ENCODE data around the gene SPEG.

The SPEG gene

GRCh38 chr2:219537657-219538488 is 103.2 kb downstream of the SPEG start:
- Histone ChIP-seq H3K4me3 (ENCODE audit: extremely low read depth, insufficient read depth, low read length, poor library complexity, severe bottlenecking) (no peak overlapping the region), H3K27ac (ENCODE audit: low read depth, low read length, severe bottlenecking) (no peak overlapping the region), H3K9me3 (ENCODE audit: control insufficient read depth, low read length) (no peaks in the 10 kb centered on the region), H3K4me1 (ENCODE audit: control insufficient read depth, insufficient read depth, low read length, poor library complexity, severe bottlenecking) (peaks cover 27% of the 10 kb centered on the region), H3K36me3 (ENCODE audit: control insufficient read depth, insufficient read depth, low read length) (peaks cover 30% of the 10 kb centered on the region)
- 54 to 57% methylated on average over 7 to 9 of the region's 15 CpGs for WGBS, 2 experiments (ENCODE audit: insufficient coverage in 2 of 2)

GRCh38 chr2:219538504-219538951 is 103.9 kb downstream of the SPEG start:
- H3K9me3 ChIP-seq (ENCODE audit: control insufficient read depth, low read length) = no peaks in the 10 kb centered on the region
- H3K36me3 ChIP-seq (ENCODE audit: control insufficient read depth, insufficient read depth, low read length) = peaks cover 30% of the 10 kb centered on the region
- no peak overlapping the region for H3K27ac ChIP-seq (ENCODE audit: low read depth, low read length, severe bottlenecking)
- H3K4me1 ChIP-seq (ENCODE audit: control insufficient read depth, insufficient read depth, low read length, poor library complexity, severe bottlenecking) = peaks cover 27% of the 10 kb centered on the region
- 61% methylated on average over 4 of the region's 6 CpGs; no CpG with 5 or more reads in 1 of the 2 experiments for WGBS, 2 experiments (ENCODE audit: insufficient coverage in 2 of 2)
- no peak overlapping the region for H3K4me3 ChIP-seq (ENCODE audit: extremely low read depth, insufficient read depth, low read length, poor library complexity, severe bottlenecking)

GRCh38 chr2:219538956-219539788 is 104.5 kb downstream of the SPEG start:
- Histone ChIP-seq H3K4me3 (ENCODE audit: extremely low read depth, insufficient read depth, low read length, poor library complexity, severe bottlenecking) (no peak overlapping the region), H3K4me1 (ENCODE audit: control insufficient read depth, insufficient read depth, low read length, poor library complexity, severe bottlenecking) (peaks cover 29% of the 10 kb centered on the region), H3K9me3 (ENCODE audit: control insufficient read depth, low read length) (no peaks in the 10 kb centered on the region), H3K36me3 (ENCODE audit: control insufficient read depth, insufficient read depth, low read length) (peaks cover 30% of the 10 kb centered on the region), H3K27ac (ENCODE audit: low read depth, low read length, severe bottlenecking) (no peak overlapping the region)
- 92 to 94% methylated on average over 28 to 31 of the region's 32 CpGs for WGBS, 2 experiments (ENCODE audit: insufficient coverage in 2 of 2)

- Histone ChIP-seq H3K4me1 (ENCODE audit: control insufficient read depth, insufficient read depth, low read length, poor library complexity, severe bottlenecking) (peaks cover 31% of the 10 kb centered on the region), H3K27ac (ENCODE audit: low read depth, low read length, severe bottlenecking) (no peak overlapping the region), H3K9me3 (ENCODE audit: control insufficient read depth, low read length) (no peaks in the 10 kb centered on the region), H3K36me3 (ENCODE audit: control insufficient read depth, insufficient read depth, low read length) (peaks cover 30% of the 10 kb centered on the region), H3K4me3 (ENCODE audit: extremely low read depth, insufficient read depth, low read length, poor library complexity, severe bottlenecking) (no peak overlapping the region)
- WGBS, 2 experiments (ENCODE audit: insufficient coverage in 2 of 2) = 96% methylated on average over 35 to 44 of the region's 46 CpGs
Measured at GRCh38 chr2:219539926-219540678, 105.5 kb downstream of the SPEG start.

- 94 to 96% methylated on average over 10 to 11 of the region's 12 CpGs for WGBS, 2 experiments (ENCODE audit: insufficient coverage in 2 of 2)
- Histone ChIP-seq H3K27ac (ENCODE audit: low read depth, low read length, severe bottlenecking) (no peak overlapping the region), H3K9me3 (ENCODE audit: control insufficient read depth, low read length) (no peaks in the 10 kb centered on the region), H3K36me3 (ENCODE audit: control insufficient read depth, insufficient read depth, low read length) (peaks cover 30% of the 10 kb centered on the region), H3K4me3 (ENCODE audit: extremely low read depth, insufficient read depth, low read length, poor library complexity, severe bottlenecking) (no peak overlapping the region), H3K4me1 (ENCODE audit: control insufficient read depth, insufficient read depth, low read length, poor library complexity, severe bottlenecking) (peaks cover 31% of the 10 kb centered on the region)
Measured at GRCh38 chr2:219540784-219541504, 106.3 kb downstream of the SPEG start.

GRCh38 chr2:219541611-219542180 is 107.1 kb downstream of the SPEG start:
- H3K4me1 ChIP-seq (ENCODE audit: control insufficient read depth, insufficient read depth, low read length, poor library complexity, severe bottlenecking) = peaks cover 31% of the 10 kb centered on the region
- 6% methylated on average over 43 to 48 of the region's 48 CpGs for WGBS, 2 experiments (ENCODE audit: insufficient coverage in 2 of 2)
- peak overlapping the region; percentile 72 for H3K4me3 ChIP-seq (ENCODE audit: extremely low read depth, insufficient read depth, low read length, poor library complexity, severe bottlenecking)
- H3K27ac ChIP-seq (ENCODE audit: low read depth, low read length, severe bottlenecking) = no peak overlapping the region
- peaks cover 30% of the 10 kb centered on the region for H3K36me3 ChIP-seq (ENCODE audit: control insufficient read depth, insufficient read depth, low read length)
- no peaks in the 10 kb centered on the region for H3K9me3 ChIP-seq (ENCODE audit: control insufficient read depth, low read length)

GRCh38 chr2:219542931-219543595 is 108.4 kb downstream of the SPEG start:
- peak overlapping the region; percentile 43 for H3K27ac ChIP-seq (ENCODE audit: low read depth, low read length, severe bottlenecking)
- peaks cover 30% of the 10 kb centered on the region for H3K36me3 ChIP-seq (ENCODE audit: control insufficient read depth, insufficient read depth, low read length)
- 0 to 1% methylated on average over 65 of the region's 66 CpGs for WGBS, 2 experiments (ENCODE audit: insufficient coverage in 2 of 2)
- peaks cover 24% of the 10 kb centered on the region for H3K4me1 ChIP-seq (ENCODE audit: control insufficient read depth, insufficient read depth, low read length, poor library complexity, severe bottlenecking)
- H3K9me3 ChIP-seq (ENCODE audit: control insufficient read depth, low read length) = no peaks in the 10 kb centered on the region
- H3K4me3 ChIP-seq (ENCODE audit: extremely low read depth, insufficient read depth, low read length, poor library complexity, severe bottlenecking) = peak overlapping the region; percentile 72

- peaks cover 17% of the 10 kb centered on the region for H3K4me1 ChIP-seq (ENCODE audit: control insufficient read depth, insufficient read depth, low read length, poor library complexity, severe bottlenecking)
- no peaks in the 10 kb centered on the region for H3K9me3 ChIP-seq (ENCODE audit: control insufficient read depth, low read length)
- 0 to 1% methylated on average over 50 to 65 of the region's 75 CpGs for WGBS, 2 experiments (ENCODE audit: insufficient coverage in 2 of 2)
- peak within 1 kb of the TSS; percentile 43 for H3K27ac ChIP-seq (ENCODE audit: low read depth, low read length, severe bottlenecking)
- H3K4me3 ChIP-seq (ENCODE audit: extremely low read depth, insufficient read depth, low read length, poor library complexity, severe bottlenecking) = peak within 1 kb of the TSS; percentile 72
- peaks cover 26% of the 10 kb centered on the region for H3K36me3 ChIP-seq (ENCODE audit: control insufficient read depth, insufficient read depth, low read length)
Measured at GRCh38 chr2:219543596-219544358, 109.1 kb downstream of the SPEG start, which contains the start of the genes CHPF and TMEM198. CHPF (minus strand) TSS chr2:219543809; CDS start chr2:219543538, 271 bp downstream. TMEM198 (plus strand) TSS chr2:219544028; CDS start chr2:219544728, 700 bp downstream.

- WGBS, 2 experiments (ENCODE audit: insufficient coverage in 2 of 2) = 70 to 73% methylated on average over 7 to 9 of the region's 9 CpGs
- no peaks in the 10 kb centered on the region for H3K9me3 ChIP-seq (ENCODE audit: control insufficient read depth, low read length)
- H3K27ac ChIP-seq (ENCODE audit: low read depth, low read length, severe bottlenecking) = no peak overlapping the region
- peak overlapping the region; percentile 72 for H3K4me3 ChIP-seq (ENCODE audit: extremely low read depth, insufficient read depth, low read length, poor library complexity, severe bottlenecking)
- peaks cover 18% of the 10 kb centered on the region for H3K36me3 ChIP-seq (ENCODE audit: control insufficient read depth, insufficient read depth, low read length)
- H3K4me1 ChIP-seq (ENCODE audit: control insufficient read depth, insufficient read depth, low read length, poor library complexity, severe bottlenecking) = peaks cover 10% of the 10 kb centered on the region
Measured at GRCh38 chr2:219544567-219544966, 109.9 kb downstream of the SPEG start.

Data from mesodermal cell (in vitro differentiated cells).